Measurements from ENCODE around the gene ENGASE.

ENGASE gene

DNA sequence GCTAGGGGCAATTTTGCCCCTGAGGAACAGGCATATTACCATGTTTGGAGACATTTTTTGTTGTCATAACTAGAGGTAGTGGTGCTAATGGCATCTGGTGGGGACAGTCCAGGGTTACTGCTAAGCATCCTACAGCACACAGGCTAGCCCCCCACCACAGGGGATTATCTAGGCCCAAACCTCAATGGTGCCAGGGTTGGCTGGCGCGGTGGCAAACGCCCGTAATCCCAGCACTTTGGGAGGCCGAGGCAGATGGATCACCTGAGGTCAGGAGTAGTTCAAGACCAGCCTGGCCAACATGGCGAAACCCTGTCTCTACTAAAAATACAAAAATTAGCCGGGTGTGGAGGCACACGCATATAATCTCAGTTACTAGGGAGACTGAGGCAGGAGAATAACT, 35.5 kb upstream of the ENGASE start:
- no peak for DNase-seq

DNA sequence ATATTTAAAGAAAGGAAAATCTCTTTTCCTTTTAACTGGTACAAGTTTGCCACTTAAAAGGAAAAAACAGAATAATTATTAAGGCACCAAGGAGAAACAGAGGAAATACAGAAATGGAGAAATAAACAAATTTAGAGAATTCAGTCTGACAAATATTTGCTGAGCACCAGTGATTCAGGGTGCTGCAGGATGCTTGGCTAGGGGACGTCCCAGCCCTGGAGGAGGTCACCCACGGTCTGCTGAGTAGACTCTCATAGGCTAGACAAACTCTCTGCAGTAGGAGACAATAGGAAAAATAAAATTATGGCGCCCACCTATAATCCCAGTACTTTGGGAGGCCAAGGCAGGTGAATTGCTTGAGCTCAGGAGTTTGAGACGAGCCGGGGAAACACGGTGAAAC, 34.7 kb upstream of the ENGASE start:
- DNase-seq = no peak

DNA sequence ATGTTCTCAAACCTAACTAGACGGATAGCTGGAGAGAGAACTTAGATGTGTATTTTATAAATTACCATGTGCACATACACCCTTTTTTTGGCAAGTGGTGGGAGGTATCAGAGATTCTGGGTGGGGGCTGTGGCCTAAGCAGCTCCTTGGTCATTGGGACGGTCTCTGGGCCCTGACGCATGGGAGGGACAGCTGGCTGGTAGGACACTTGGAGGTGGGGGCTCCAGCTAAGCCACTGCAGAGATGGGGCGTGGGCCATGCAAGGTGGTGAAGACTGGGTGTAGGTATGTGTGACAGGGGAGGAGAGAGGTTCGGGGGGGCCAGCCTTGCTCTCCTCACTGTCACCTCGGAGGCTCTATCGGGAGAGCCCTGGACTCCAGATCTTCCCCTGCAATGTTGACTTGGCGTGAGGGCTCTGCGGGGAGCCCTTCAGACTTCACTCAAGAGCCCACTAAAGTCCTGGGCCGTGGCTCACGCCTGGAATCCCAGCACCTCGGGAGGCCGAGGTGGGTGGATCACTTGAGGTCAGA, 33.5 kb upstream of the ENGASE start:
- DNase-seq = no peak

DNA sequence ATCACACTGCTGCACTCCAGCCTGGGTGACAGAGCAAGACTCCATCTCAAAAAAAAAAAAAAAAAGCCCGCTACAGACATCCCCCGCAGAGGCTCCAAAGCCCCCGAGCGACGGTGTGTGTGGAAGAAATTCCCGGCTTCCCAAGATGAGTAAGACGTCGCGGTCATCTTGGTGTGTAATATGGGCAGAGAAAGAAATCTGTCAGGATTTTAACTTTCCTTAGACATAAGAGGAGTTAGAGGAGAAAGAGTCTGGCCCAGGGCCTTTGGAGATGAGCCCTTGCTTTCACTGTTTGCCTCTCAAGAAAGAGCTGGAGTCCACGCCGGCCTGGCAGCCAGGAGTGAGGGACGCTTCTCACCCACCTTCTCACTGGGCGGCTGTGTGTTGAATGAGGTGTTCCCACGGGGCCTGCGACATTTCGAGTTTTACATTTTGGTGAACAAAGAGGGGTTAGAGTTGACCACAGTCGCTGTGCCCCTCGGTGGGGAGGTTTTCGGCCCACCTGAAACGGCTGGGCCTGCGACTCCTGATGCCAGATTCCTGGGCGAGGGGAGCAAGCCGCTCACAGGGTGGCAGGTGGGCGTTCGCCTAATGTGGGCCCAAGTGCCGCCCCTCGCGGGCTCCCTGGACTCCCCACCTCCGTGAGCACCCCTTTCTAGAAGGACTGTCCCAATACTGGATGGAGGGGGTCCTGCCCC, 32.8 kb upstream of the ENGASE start:
- DNase-seq = no peak

DNA sequence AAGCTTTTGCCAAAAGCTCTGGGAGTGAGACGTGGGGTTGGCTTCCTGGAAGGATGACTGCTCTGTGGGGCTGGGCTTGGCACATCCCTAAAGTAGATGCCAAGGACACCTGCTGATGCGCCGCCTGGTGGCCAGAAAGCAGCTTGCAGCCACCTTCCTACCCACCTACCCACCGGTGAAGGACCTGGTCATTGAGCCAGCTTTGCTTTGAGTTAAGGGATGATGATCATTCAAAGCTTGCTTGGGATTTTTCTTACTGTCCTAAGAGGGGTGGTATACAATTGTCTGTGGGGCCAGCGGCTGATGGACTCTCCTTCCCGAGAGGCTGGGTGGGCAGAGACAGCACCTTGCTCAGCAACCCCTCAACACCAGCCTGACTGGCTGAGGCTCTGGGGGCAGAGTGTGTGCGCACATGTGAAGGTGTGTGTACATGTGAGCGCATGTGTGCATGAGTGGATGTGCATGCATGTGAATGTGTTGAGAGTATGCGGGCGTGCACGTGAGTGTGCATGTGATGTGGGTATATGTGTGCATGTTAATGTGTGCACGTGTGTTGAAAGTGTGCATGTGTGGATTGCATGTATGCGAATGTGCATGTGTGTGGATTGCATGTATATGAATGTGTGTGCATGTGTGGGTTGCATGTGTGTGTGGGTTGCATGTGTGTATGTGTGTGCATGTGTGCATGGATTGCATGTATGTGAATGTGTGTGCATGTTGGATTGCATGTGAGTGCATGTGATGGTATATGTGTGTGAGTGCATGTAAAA, 32.0 kb upstream of the ENGASE start:
- peak; percentile 84 for DNase-seq

DNA sequence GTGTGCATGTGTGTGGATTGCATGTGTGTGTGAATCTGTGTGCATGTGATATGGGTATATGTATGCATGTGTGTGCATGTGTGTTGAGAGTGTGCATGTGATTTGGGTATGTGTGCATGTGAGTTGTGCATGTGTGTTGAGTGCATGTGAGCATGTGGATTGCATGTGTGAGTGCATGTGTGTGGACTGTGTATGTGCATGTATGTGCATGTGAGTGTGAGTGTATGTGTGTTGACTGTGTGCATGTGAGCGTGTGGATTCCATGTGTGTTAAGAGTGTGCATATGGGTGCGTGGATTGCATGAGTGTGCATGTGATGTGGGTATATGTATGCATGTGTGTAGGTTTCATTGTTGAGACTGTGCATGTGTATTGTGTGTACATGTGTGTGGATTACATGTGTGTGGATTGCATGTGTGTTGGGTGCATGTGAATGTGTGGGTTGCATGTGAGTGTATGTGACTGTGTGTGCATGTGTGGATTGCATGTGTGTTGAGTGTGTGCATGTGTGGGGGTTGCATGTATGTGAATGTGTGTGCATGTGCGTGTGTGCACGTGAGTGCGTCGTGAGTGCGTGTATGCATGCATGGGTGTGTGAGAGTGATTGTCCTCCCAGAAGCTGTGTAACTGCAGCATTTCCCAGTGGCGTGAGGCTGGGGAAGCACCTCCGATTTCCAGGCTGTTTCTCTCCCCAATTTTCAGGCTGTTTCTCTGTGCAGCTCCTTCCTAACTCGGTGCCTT, 31.3 kb upstream of the ENGASE start:
- no peak for DNase-seq

DNA sequence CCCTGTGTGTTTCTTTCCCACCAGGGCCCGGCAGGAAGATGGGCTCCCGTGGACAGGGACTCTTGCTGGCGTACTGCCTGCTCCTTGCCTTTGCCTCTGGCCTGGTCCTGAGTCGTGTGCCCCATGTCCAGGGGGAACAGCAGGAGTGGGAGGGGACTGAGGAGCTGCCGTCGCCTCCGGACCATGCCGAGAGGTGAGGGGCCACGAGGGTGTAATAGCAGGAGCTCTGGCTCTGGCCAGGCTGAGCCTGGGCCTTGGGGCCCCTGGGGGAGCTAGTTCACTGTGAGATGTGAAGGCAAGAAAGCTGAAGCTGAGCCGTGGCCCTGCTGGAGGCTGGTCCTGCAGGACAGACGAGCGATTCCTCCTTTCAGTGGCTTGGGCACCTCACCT, 30.7 kb upstream of the ENGASE start:
- no peak for DNase-seq

DNA sequence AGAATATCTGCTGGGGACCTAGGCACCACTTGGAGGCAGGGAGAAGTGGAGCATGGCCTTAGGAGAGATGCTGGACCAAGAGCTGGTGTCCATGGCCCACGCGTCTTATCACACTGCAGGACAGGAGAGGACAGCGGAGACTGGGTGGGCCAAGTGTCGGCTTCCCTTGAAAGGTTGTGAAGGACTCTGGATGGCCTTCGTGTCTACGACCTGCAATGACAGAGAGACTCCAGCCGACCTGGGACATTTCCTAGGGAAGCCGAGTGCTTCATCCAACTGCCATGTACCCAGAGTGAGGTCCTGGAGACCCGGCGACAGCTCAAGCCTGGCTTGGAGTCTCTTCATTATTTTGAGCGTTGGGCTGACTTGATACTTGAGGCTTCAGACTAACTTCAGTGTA, 30.2 kb upstream of the ENGASE start:
- DNase-seq = no peak

DNA sequence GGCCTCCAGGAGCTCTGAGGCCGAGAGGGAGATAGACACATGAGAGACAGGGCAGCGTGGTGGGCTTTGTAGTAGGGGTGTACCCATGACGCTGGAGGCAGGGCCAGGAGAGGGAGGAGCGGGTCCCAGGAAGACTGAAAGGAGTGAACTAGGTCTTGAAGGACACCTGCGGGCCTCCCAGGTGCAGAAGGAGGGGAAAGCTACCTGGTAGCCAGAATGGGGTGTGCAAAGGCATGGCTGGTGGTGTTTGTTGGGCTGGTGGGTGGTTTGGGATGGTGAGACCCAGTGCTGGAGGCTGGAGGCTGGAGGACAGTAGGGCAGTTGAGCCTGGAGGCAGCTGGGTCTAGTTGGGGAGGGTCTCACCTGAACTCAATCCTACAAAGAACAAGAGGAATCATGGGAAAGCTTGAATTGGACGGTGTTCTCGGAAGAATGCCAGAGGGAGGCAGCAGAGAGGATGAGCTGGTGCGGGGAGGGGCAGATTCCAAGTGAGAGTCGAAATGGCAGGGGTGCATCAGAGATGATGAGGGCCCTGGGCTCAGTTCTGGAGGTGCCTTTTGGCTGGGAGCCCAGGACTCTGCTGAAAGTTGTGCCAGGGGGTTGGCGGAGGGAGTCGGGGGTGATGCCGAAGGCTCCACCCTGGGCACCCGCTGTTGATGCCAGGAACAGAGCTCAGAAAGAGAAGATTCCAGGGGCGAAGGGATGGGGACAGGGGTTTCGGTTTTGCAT, 29.5 kb upstream of the ENGASE start:
- DNase-seq = no peak

DNA sequence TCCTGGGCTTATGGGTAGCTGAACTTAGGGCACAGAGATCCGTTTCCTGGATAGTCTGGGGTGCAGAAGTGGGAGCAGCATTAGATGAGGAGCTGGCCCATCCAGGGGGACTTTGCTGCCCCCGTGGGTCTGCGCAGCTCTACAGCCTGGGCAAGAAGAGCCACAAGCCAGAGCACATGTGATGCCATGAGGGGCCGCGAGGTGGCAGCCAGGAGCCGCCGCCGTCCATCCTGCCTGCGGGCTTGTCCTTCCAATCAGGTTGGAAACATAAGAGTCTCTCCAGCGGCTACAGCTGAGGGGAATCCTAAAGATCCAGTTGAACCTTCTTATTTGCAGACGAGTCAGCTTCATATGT, 28.8 kb upstream of the ENGASE start:
- DNase-seq = peak; percentile 80

DNA sequence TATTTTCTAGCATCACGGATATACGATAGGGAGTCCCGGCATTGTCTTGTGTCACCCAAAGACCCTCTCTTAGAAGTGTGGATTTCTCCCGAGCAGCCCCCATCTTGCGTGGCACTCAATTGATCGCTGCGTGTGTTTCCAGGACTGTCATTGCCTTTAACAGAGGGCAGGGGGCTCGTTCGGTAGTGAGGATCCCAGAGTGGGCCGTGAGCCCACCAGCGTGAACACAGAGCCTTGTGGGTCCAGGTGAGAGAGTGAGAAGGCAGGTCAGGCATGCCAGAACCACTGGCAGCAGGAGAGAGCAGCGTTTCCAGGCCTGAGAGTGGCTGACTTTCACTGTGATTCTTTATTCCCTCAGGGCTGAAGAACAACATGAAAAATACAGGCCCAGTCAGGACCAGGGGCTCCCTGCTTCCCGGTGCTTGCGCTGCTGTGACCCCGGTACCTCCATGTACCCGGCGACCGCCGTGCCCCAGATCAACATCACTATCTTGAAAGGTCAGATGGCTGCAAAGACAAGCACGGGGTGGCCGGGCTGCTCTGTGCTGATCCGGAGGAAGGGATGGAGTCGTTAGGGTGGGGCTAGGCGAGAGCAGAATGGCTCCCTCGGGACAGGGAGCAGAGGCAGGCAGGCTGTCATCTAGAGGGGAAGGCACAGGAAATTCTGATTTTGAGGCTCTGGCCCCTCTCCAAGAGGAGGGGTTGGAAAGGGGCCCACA, 28.3 kb upstream of the ENGASE start:
- DNase-seq = peak; percentile 62

DNA sequence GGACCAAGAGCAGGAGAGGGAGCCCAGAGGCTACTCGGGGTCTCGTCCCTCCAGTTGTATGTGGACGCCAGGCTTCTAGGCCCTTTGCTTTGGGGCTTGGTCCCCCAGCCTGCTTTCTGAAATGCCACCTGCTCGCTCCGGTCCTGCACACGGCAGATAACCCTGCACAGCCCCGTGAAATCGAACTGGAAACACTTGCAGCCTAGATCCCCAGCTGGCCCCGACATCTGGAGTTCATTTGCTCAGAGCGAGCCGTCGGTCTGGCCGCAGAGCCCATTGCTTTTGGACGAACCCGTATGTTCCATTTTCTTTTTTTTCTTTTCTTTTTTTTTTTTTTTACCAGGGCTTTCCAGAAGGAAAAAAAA, 27.7 kb upstream of the ENGASE start:
- DNase-seq = no peak

DNA sequence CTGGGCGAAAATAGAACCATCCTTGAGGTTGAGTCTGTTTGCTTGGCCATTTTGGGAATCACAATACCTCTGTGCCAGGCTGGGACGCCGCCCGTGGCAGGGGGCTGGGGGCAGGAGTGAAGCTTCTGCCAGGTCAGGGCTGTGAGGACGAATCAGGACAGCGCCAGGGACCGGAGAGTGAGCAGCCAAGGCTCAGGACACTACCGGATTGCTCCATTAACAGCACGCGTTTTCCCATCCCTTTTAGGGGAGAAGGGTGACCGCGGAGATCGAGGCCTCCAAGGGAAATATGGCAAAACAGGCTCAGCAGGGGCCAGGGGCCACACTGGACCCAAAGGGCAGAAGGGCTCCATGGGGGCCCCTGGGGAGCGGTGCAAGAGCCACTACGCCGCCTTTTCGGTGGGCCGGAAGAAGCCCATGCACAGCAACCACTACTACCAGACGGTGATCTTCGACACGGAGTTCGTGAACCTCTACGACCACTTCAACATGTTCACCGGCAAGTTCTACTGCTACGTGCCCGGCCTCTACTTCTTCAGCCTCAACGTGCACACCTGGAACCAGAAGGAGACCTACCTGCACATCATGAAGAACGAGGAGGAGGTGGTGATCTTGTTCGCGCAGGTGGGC, 27.2 kb upstream of the ENGASE start:
- DNase-seq = no peak

DNA sequence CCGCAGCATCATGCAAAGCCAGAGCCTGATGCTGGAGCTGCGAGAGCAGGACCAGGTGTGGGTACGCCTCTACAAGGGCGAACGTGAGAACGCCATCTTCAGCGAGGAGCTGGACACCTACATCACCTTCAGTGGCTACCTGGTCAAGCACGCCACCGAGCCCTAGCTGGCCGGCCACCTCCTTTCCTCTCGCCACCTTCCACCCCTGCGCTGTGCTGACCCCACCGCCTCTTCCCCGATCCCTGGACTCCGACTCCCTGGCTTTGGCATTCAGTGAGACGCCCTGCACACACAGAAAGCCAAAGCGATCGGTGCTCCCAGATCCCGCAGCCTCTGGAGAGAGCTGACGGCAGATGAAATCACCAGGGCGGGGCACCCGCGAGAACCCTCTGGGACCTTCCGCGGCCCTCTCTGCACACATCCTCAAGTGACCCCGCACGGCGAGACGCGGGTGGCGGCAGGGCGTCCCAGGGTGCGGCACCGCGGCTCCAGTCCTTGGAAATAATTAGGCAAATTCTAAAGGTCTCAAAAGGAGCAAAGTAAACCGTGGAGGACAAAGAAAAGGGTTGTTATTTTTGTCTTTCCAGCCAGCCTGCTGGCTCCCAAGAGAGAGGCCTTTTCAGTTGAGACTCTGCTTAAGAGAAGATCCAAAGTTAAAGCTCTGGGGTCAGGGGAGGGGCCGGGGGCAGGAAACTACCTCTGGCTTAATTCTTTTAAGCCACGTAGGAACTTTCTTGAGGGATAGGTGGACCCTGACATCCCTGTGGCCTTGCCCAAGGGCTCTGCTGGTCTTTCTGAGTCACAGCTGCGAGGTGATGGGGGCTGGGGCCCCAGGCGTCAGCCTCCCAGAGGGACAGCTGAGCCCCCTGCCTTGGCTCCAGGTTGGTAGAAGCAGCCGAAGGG, 26.4 kb upstream of the ENGASE start:
- peak; percentile 55 for DNase-seq

DNA sequence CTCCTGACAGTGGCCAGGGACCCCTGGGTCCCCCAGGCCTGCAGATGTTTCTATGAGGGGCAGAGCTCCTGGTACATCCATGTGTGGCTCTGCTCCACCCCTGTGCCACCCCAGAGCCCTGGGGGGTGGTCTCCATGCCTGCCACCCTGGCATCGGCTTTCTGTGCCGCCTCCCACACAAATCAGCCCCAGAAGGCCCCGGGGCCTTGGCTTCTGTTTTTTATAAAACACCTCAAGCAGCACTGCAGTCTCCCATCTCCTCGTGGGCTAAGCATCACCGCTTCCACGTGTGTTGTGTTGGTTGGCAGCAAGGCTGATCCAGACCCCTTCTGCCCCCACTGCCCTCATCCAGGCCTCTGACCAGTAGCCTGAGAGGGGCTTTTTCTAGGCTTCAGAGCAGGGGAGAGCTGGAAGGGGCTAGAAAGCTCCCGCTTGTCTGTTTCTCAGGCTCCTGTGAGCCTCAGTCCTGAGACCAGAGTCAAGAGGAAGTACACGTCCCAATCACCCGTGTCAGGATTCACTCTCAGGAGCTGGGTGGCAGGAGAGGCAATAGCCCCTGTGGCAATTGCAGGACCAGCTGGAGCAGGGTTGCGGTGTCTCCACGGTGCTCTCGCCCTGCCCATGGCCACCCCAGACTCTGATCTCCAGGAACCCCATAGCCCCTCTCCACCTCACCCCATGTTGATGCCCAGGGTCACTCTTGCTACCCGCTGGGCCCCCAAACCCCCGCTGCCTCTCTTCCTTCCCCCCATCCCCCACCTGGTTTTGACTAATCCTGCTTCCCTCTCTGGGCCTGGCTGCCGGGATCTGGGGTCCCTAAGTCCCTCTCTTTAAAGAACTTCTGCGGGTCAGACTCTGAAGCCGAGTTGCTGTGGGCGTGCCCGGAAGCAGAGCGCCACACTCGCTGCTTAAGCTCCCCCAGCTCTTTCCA, 25.5 kb upstream of the ENGASE start:
- DNase-seq = no peak

DNA sequence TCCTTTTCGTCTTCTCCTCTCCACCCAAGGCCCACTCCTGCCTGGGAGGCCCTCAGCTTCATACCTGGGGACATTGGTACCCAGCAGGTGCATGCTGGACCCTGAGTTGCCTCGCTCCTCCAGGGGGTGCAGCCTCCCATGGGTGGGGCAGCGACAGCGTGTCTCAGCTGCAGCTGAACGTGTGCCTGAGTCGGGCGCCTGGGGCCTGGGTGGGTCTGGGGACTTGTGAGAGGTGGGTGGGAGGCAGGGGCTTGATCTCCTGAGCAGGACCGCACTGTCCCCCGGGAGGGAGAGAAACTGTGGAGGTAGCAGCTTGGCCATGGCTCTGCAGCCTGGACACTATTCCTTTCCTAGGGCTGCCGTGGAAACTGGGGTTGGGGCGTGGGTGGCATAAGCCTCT, 24.8 kb upstream of the ENGASE start:
- DNase-seq = no peak

DNA sequence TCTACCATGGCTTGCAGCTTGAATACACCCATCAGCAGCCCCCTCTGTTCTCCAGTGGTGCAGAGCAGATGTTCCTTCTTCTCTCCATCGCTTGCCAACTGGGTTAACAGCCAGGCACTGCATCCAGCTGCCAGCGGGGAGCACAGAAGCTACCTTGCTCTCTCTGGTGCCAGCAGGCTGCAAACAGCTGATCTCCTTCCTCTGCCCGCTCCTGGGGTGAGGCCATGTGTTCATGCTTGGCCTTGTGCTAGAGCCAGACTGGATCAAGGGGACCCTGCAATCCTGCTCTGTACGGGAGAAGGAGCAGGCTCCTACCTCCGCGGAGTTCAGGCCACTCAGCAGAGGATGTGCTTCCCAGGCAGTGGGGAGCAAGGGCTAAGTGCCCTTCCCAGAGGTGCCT, 24.1 kb upstream of the ENGASE start:
- peak; percentile 69 for DNase-seq

DNA sequence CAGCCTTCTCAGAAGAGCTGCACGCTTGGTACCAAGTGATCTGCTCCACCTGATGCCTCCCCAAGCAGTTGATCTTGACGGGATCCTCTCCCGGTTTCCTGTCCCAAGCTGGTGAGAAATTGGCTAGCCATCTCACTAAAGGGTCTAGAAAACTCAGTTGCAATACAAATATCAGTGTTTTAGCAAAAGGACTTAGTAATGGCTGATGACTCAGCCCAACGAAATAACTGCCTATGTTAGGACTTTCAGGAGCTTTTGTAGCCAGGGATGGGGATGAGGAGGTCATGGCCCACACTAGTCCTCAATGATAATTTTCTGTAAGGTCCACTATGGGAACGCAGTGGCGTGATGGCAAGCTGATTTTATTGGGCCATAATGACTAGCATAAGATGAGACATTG, 23.3 kb upstream of the ENGASE start:
- no peak for DNase-seq

DNA sequence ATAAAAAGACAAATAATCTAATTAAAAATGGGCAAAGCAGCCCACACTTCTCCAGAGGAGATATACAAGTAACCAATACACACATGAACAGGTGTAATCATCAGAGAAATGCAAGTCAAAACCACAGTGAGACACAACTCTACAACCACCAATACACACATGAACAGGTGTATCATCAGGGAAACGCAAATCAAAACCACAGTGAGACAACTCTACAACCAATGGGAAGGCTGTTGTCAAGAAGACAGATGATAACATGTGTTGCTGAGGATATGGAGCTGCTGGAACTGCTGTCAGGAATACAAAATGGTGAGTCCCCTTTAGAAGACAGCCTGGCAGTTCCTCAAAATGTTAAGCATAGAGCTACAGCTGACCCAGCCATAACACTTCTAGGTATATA, 22.5 kb upstream of the ENGASE start:
- DNase-seq = no peak
